HepG2 (cell line): ENCODE measurements around the gene CD320. TPM values are rescaled to one million over a fixed set of nuclear protein-coding genes. Genes with fewer than 3 reads are reported as not detected.

ENCODE experiments used
- BCL6 ChIP-seq: IDR thresholded peaks from 2 replicates; pipeline ENCODE4 v1.6.1; 2016; ENCODE audit warnings: missing genetic modification reagents, missing compliant biosample characterization
- ELF3 ChIP-seq: IDR thresholded peaks from 2 replicates; pipeline ENCODE4 v1.6.1; 2016; ENCODE audit warnings: missing genetic modification reagents, missing compliant biosample characterization
- FOXA1 ChIP-seq, 2 experiments: fragments of 450-650 bp in 1 of 2; sonication (generic) in 1 of 2; formaldehyde crosslinking in 1 of 2; IDR thresholded peaks; 2 replicates each; pipeline versions ENCODE4 v1.4.0 to v1.6.1; 2016 to 2020; ENCODE audit warnings: missing genetic modification reagents in 1 of 2
- GTF2F1 ChIP-seq: fragments of 150-350 bp; IDR thresholded peaks from 2 replicates; pipeline ENCODE4 v1.6.1; 2014; ENCODE audit warnings: low read length
- KDM2A ChIP-seq: sonication (generic); formaldehyde crosslinking; IDR thresholded peaks from 2 replicates; pipeline ENCODE4 v1.4.0; 2020; ENCODE audit warnings: low read depth, missing genetic modification reagents, borderline replicate concordance
- KDM4B ChIP-seq: sonication (generic); formaldehyde crosslinking; IDR thresholded peaks from 2 replicates; pipeline ENCODE4 v1.4.0; 2020; ENCODE audit warnings: missing genetic modification reagents
- KLF15 ChIP-seq: sonication (generic); formaldehyde crosslinking; IDR thresholded peaks from 2 replicates; pipeline ENCODE4 v1.8.1; 2023; ENCODE audit warnings: borderline replicate concordance, mild to moderate bottlenecking, inconsistent platforms, missing genetic modification reagents, mixed read lengths
- MED8 ChIP-seq: sonication (generic); formaldehyde crosslinking; IDR thresholded peaks from 2 replicates; pipeline ENCODE4 v1.8.1; 2023; ENCODE audit warnings: mild to moderate bottlenecking, missing genetic modification reagents; ENCODE audit not compliant: insufficient replicate concordance
- PCBP1 ChIP-seq: fragments of 200-400 bp; formaldehyde crosslinking; IDR thresholded peaks from 2 replicates; pipeline ENCODE4 v1.6.1; 2017; ENCODE audit warnings: mild to moderate bottlenecking, low read depth, low read length, borderline replicate concordance
- POLR2AphosphoS2 ChIP-seq: IDR thresholded peaks from 2 replicates; pipeline ENCODE4 v1.6.1; 2011; ENCODE audit warnings: low read depth, low read length, improper control_type of control experiment
- POLR2G ChIP-seq: fragments of 200-400 bp; formaldehyde crosslinking; IDR thresholded peaks from 2 replicates; pipeline ENCODE4 v1.6.1; 2018; ENCODE audit warnings: mild to moderate bottlenecking, low read depth, low read length, moderate library complexity
- RBM22 ChIP-seq: fragments of 200-400 bp; formaldehyde crosslinking; optimal IDR thresholded peaks from 2 replicates; pipeline ENCODE3; 2017; ENCODE audit warnings: mild to moderate bottlenecking, low read length, moderate library complexity
- TBX2 ChIP-seq: sonication (generic); formaldehyde crosslinking; IDR thresholded peaks from 2 replicates; pipeline ENCODE4 v1.5.0; 2020; ENCODE audit warnings: missing genetic modification reagents, mild to moderate bottlenecking, borderline replicate concordance
- ZNF235 ChIP-seq: sonication (generic); formaldehyde crosslinking; IDR thresholded peaks from 2 replicates; pipeline ENCODE4 v1.8.1; 2023; ENCODE audit warnings: mild to moderate bottlenecking, missing genetic modification reagents, borderline replicate concordance
- ZNF251 ChIP-seq: sonication (generic); formaldehyde crosslinking; IDR thresholded peaks from 2 replicates; pipeline ENCODE4 v1.9.0; 2021; ENCODE audit warnings: mild to moderate bottlenecking, missing genetic modification reagents
- ZNF34 ChIP-seq: sonication (generic); formaldehyde crosslinking; IDR thresholded peaks from 2 replicates; pipeline ENCODE4 v1.4.0; 2020; ENCODE audit warnings: mild to moderate bottlenecking, missing genetic modification reagents, borderline replicate concordance
- ZNF569 ChIP-seq: sonication (generic); formaldehyde crosslinking; IDR thresholded peaks from 2 replicates; pipeline ENCODE4 v1.5.0; 2020; ENCODE audit warnings: mild to moderate bottlenecking, missing genetic modification reagents, moderate library complexity, borderline replicate concordance
- polyA plus RNA-seq, 8 experiments: library from polyadenylated mRNA; depleted of rRNA in 3 of 8; stranded (reverse) in 7 of 8; unstranded in 1 of 8; fragments of >200 nt; fragmentation: Illumina TruSeq in 4 of 8; extraction: Trizol in 4 of 8; gene quantifications; 2 replicates each; pipeline versions ENCODE4 v1.2.1 to v1.2.3, GENCODE V29; 2011 to 2016; ENCODE audit warnings: low read depth in 4 of 8, missing spikeins in 1 of 8, mixed read lengths in 1 of 8; ENCODE audit not compliant: insufficient read depth in 1 of 8
- total RNA-seq, 5 experiments: library from RNA; depleted of rRNA; stranded (reverse); fragments of >200 nt; fragmentation: Illumina TruSeq; extraction: Trizol; gene quantifications; 2 replicates each; pipeline ENCODE4 v1.2.3, GENCODE V29; 2016; ENCODE audit warnings: low read depth in 1 of 5
- TF ChIP-seq, protein P1 (sequence below): sonication (generic); formaldehyde crosslinking; IDR thresholded peaks from 2 replicates; pipeline ENCODE4 v1.5.0; 2020; ENCODE audit warnings: missing genetic modification reagents
- TF ChIP-seq, protein P2 (sequence below): sonication (generic); formaldehyde crosslinking; IDR thresholded peaks from 2 replicates; pipeline ENCODE4 v1.4.0; 2020; ENCODE audit warnings: missing genetic modification reagents, borderline replicate concordance
- TF ChIP-seq, protein P3 (sequence below): sonication (generic); formaldehyde crosslinking; IDR thresholded peaks from 2 replicates; pipeline ENCODE4 v1.5.0; 2020; ENCODE audit warnings: missing genetic modification reagents, mild to moderate bottlenecking, borderline replicate concordance
- TF ChIP-seq, protein P4 (sequence below): sonication (generic); formaldehyde crosslinking; conservative IDR thresholded peaks from 2 replicates; pipeline ENCODE4 v1.8.0; 2022; ENCODE audit warnings: missing genetic modification reagents

Gene CD320
- total and polyA plus RNA-seq, 2 of the 13 experiments (the other 11 are each of a cell fraction or from before 2014, with no cell fraction given), result 83.1 to 99.9 TPM

DNA sequence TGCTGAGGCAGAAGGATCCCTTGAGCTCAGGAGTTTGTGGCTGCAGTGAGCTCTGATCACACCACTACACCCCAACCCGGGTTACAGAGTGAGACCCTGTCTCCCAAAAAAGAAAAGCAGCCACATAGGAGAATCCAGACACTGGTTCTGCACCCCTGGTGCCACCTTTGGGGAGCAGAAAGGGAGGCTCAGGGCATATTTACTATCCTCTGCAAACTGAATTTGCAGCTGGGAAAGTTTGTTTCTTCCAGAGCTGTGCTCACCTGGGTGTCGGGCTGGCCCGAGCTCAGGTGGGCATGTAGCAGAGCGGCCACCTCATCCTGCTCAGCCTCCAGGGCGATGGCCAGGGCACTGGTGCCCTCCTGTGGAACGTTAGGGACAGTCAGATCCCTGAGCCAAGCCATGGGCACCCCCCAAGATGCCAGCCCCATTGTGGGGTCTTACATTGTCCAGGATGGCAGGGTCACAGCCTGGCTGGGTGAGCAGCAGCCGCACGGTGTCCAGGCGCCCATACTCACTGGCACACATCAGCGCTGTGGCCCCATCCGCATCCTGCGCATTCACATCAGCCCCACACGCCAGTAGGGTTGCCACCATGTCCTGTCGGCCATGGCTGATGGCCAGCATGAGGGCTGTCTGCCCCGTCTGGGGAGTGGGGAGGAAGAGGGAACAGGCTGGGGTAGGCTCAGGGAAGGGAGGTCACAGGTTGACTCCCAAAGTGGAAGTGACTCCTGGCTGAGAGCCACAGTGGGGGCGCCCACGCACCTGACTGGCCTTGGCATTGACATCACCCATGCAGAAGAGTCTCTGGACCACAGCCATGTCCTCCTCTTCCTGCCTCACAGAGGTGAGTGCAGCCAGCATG is 16.3 kb upstream of the CD320 start (continued):
- TF ChIP-seq POLR2G (peak; percentile 69), FOXA1 (IDR thresholded peaks at IDR 0.05) (no peak), FOXA1 (CRISPR knock-in tag; IDR thresholded peaks at IDR 0.05) (no peak), TBX2 (CRISPR knock-in tag) (no peak), KDM4B (no peak), GTF2F1 (no peak), BCL6 (no peak), ZNF34 (CRISPR knock-in tag) (no peak), ZNF235 (no peak), ZNF569 (CRISPR knock-in tag) (no peak), ELF3 (CRISPR knock-in tag) (no peak), KLF15 (CRISPR knock-in tag) (no peak), PCBP1 (peak; percentile 59; the same call in 1 of the 2 replicates), POLR2AphosphoS2 (0 out of 2 replicates have a peak, but pooled peaks have one; percentile 11), ZNF251 (CRISPR knock-in tag) (no peak), MED8 (CRISPR knock-in tag) (no peak), KDM2A (CRISPR knock-in tag) (peak; percentile 68; the same call in 1 of the 2 replicates), RBM22 (peak; percentile 88)
- TF ChIP-seq, protein P1, sequence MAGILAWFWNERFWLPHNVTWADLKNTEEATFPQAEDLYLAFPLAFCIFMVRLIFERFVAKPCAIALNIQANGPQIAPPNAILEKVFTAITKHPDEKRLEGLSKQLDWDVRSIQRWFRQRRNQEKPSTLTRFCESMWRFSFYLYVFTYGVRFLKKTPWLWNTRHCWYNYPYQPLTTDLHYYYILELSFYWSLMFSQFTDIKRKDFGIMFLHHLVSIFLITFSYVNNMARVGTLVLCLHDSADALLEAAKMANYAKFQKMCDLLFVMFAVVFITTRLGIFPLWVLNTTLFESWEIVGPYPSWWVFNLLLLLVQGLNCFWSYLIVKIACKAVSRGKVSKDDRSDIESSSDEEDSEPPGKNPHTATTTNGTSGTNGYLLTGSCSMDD (CRISPR knock-in tag), result no peak
- TF ChIP-seq, protein P2, sequence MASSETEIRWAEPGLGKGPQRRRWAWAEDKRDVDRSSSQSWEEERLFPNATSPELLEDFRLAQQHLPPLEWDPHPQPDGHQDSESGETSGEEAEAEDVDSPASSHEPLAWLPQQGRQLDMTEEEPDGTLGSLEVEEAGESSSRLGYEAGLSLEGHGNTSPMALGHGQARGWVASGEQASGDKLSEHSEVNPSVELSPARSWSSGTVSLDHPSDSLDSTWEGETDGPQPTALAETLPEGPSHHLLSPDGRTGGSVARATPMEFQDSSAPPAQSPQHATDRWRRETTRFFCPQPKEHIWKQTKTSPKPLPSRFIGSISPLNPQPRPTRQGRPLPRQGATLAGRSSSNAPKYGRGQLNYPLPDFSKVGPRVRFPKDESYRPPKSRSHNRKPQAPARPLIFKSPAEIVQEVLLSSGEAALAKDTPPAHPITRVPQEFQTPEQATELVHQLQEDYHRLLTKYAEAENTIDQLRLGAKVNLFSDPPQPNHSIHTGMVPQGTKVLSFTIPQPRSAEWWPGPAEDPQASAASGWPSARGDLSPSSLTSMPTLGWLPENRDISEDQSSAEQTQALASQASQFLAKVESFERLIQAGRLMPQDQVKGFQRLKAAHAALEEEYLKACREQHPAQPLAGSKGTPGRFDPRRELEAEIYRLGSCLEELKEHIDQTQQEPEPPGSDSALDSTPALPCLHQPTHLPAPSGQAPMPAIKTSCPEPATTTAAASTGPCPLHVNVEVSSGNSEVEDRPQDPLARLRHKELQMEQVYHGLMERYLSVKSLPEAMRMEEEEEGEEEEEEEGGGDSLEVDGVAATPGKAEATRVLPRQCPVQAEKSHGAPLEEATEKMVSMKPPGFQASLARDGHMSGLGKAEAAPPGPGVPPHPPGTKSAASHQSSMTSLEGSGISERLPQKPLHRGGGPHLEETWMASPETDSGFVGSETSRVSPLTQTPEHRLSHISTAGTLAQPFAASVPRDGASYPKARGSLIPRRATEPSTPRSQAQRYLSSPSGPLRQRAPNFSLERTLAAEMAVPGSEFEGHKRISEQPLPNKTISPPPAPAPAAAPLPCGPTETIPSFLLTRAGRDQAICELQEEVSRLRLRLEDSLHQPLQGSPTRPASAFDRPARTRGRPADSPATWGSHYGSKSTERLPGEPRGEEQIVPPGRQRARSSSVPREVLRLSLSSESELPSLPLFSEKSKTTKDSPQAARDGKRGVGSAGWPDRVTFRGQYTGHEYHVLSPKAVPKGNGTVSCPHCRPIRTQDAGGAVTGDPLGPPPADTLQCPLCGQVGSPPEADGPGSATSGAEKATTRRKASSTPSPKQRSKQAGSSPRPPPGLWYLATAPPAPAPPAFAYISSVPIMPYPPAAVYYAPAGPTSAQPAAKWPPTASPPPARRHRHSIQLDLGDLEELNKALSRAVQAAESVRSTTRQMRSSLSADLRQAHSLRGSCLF (CRISPR knock-in tag), result no peak
- TF ChIP-seq, protein P3, sequence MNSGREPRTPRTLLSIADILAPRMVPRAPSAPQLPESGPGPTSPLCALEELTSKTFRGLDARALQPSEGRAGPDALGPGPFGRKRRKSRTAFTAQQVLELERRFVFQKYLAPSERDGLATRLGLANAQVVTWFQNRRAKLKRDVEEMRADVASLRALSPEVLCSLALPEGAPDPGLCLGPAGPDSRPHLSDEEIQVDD, result no peak
- TF ChIP-seq, protein P4, sequence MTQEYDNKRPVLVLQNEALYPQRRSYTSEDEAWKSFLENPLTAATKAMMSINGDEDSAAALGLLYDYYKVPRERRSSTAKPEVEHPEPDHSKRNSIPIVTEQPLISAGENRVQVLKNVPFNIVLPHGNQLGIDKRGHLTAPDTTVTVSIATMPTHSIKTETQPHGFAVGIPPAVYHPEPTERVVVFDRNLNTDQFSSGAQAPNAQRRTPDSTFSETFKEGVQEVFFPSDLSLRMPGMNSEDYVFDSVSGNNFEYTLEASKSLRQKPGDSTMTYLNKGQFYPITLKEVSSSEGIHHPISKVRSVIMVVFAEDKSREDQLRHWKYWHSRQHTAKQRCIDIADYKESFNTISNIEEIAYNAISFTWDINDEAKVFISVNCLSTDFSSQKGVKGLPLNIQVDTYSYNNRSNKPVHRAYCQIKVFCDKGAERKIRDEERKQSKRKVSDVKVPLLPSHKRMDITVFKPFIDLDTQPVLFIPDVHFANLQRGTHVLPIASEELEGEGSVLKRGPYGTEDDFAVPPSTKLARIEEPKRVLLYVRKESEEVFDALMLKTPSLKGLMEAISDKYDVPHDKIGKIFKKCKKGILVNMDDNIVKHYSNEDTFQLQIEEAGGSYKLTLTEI, result no peak
